Spleen (tissue), 11 donors: Measurements from ENCODE around the gene ADARB2. TPM values are rescaled to one million over a fixed set of nuclear protein-coding genes. Genes with fewer than 3 reads are reported as not detected.

Experiments used
- DNase-seq: peaks from one replicate; pipeline ENCODE4 v3.0.0-alpha.2; 2020
- H3K27ac ChIP-seq, 8 donors: fragments of 200-600 bp; sonication (generic) in 7 of 8; 1 replicate in 4 of 8; 2 replicates in 4 of 8; pipeline versions ENCODE4 v1.5.0 to v1.8.0; 2016 to 2021; ENCODE audit warnings: inconsistent platforms in 4 of 8, mild to moderate bottlenecking in 4 of 8, moderate library complexity in 1 of 8
- H3K27me3 ChIP-seq, 7 donors: fragments of 200-600 bp; sonication (generic) in 6 of 7; replicated peaks in 1 of 7; 1 replicate in 4 of 7; 2 replicates in 3 of 7; pipeline versions ENCODE4 v1.5.0 to v1.8.0; 2016 to 2021; ENCODE audit warnings: inconsistent platforms in 3 of 7, mild to moderate bottlenecking in 1 of 7
- H3K36me3 ChIP-seq, 6 donors: fragments of 200-600 bp; sonication (generic) in 5 of 6; 1 replicate in 4 of 6; 2 replicates in 2 of 6; pipeline versions ENCODE4 v1.5.0 to v1.8.0; 2016 to 2021; ENCODE audit warnings: inconsistent platforms in 2 of 6
- H3K4me1 ChIP-seq, 6 donors: fragments of 200-600 bp; sonication (generic) in 5 of 6; 1 replicate in 3 of 6; 2 replicates in 3 of 6; pipeline versions ENCODE4 v1.5.0 to v1.8.0; 2016 to 2021; ENCODE audit warnings: inconsistent platforms in 3 of 6
- H3K4me3 ChIP-seq, 8 donors: fragments of 200-600 bp; sonication (generic) in 7 of 8; 1 replicate in 4 of 8; 2 replicates in 4 of 8; pipeline versions ENCODE4 v1.5.0 to v1.8.0; 2016 to 2021; ENCODE audit warnings: inconsistent platforms in 4 of 8, mild to moderate bottlenecking in 4 of 8, moderate library complexity in 2 of 8
- H3K9me3 ChIP-seq, 8 donors: fragments of 200-600 bp; sonication (generic) in 7 of 8; 1 replicate in 4 of 8; 2 replicates in 4 of 8; pipeline versions ENCODE4 v1.5.0 to v1.8.0; 2016 to 2021; ENCODE audit warnings: inconsistent platforms in 4 of 8
- POLR2A ChIP-seq, 3 donors: fragments of 450-650 bp; IDR thresholded peaks; one replicate each; pipeline ENCODE4 v1.5.1; 2017; ENCODE audit warnings: antibody characterized with exemption in 3 of 3, mild to moderate bottlenecking in 1 of 3
- POLR2AphosphoS5 ChIP-seq, 3 donors: sonication (generic); formaldehyde crosslinking; IDR thresholded peaks; one replicate each; pipeline ENCODE4 v1.5.1; 2017; ENCODE audit warnings: antibody characterized with exemption in 3 of 3
- WGBS, 5 donors: extraction: QIAGEN DNeasy Blood & Tissue Kit in 3 of 5; methylation state at CpG; one replicate each; pipeline versions ENCODE4 v1.1.5 to v1.1.7; 2013 to 2018; 5-methylcytosine and 5-hydroxymethylcytosine counted together
- intact Hi-C: fragments of 100-400 bp; cut with DNase I; formaldehyde crosslinking; loops from one replicate; pipeline ENCODE4 v1.15.0; 2023; ENCODE audit warnings: low total_unique reads
- polyA plus RNA-seq, 3 donors: library from polyadenylated mRNA; stranded (reverse); fragments of 200-250 nt; gene quantifications; one replicate each; pipeline ENCODE4 v1.2.1, GENCODE V29; 2013
- total RNA-seq, 7 donors: library from RNA; depleted of rRNA in 3 of 7; stranded (reverse); fragments of >200 nt in 3 of 7; fragmentation: NEBNext Ultra II Directional in 4 of 7; extraction: Animal tissue kit (Norgen Biotek cat#: 25700) in 4 of 7; gene quantifications; one replicate each; pipeline versions ENCODE4 v1.1.0 to v1.2.1, GENCODE V29; 2016 to 2021
- TF ChIP-seq, protein P1 (sequence below), 11 experiments: fragments of 200-600 bp in 7 of 11; fragments of 450-650 bp in 4 of 11; sonication (generic) in 4 of 11; IDR thresholded peaks in 8 of 11; conservative IDR thresholded peaks in 3 of 11; 1 replicate in 7 of 11; 2 replicates in 4 of 11; pipeline versions ENCODE4 v1.4.0 to v1.8.0; 2016 to 2021; ENCODE audit warnings: antibody characterized with exemption in 11 of 11, inconsistent platforms in 4 of 11, mild to moderate bottlenecking in 1 of 11
- donor health status: healthy with polysubstance abuse.
- donor health status: DM: no; HTN: no; CAD: no; lungs with moderate emphysema.
- donor health status: DM: no; HTN: no; CAD: no.
- donor health status: Bipolar disorder and iron deficiency.
- donor health status: healthy.
- donor health status: DM: no; HTN: no; CAD: no.
- donor health status: DM: yes; HTN: yes; CAD: no.

ADARB2 gene
- total and polyA plus RNA-seq, 10 donors = 0.05 to 8.1 (median 0.96) TPM

DNA sequence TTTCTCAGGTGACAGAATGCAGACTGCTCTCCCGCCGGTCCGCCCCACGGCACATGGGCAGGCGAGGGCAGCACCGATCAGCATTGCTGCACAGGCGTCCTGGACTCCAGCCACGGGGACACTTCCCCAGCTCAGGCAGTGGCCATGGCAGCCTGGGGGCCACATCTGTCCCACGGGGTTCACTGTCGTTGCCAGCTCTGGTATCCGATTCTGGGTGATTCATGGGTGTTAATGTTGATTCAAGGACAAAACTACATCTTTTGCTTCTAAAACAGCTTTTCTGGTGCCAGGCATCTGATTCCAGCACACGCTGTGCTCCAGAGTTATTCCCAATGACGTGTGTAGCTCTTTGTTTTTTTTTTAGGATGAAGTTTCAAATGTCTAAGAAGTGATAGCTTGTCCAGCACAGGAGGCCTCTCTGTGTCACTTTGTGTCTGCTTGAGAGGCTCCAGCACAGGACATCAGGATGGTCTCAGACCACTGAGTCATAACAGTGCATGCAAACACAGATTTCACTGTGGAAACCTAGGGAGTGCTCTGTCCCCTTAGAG lies 463.1 kb downstream of the ADARB2 start:
- Histone ChIP-seq H3K27me3 (no peaks in the 10 kb centered on the region), H3K36me3 (no peaks in the 10 kb centered on the region), H3K9me3 (no peaks in the 10 kb centered on the region), H3K4me1 (no peaks in the 10 kb centered on the region), H3K27ac (no peak overlapping the region), H3K4me3 (no peak overlapping the region)
- no peak for TF ChIP-seq POLR2AphosphoS5 (IDR thresholded peaks at IDR 0.05)
- TF ChIP-seq, protein P1, sequence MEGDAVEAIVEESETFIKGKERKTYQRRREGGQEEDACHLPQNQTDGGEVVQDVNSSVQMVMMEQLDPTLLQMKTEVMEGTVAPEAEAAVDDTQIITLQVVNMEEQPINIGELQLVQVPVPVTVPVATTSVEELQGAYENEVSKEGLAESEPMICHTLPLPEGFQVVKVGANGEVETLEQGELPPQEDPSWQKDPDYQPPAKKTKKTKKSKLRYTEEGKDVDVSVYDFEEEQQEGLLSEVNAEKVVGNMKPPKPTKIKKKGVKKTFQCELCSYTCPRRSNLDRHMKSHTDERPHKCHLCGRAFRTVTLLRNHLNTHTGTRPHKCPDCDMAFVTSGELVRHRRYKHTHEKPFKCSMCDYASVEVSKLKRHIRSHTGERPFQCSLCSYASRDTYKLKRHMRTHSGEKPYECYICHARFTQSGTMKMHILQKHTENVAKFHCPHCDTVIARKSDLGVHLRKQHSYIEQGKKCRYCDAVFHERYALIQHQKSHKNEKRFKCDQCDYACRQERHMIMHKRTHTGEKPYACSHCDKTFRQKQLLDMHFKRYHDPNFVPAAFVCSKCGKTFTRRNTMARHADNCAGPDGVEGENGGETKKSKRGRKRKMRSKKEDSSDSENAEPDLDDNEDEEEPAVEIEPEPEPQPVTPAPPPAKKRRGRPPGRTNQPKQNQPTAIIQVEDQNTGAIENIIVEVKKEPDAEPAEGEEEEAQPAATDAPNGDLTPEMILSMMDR (IDR thresholded peaks at IDR 0.05 in 8 of 11, conservative IDR thresholded peaks at IDR 0.05 in 3 of 11) = no peak
- DNase-seq = no peak
- intact Hi-C loops = no loop called here
- WGBS, 5 donors = 76 to 96% (median 90%) methylated on average over 5 to 13 of the region's 13 CpGs

DNA sequence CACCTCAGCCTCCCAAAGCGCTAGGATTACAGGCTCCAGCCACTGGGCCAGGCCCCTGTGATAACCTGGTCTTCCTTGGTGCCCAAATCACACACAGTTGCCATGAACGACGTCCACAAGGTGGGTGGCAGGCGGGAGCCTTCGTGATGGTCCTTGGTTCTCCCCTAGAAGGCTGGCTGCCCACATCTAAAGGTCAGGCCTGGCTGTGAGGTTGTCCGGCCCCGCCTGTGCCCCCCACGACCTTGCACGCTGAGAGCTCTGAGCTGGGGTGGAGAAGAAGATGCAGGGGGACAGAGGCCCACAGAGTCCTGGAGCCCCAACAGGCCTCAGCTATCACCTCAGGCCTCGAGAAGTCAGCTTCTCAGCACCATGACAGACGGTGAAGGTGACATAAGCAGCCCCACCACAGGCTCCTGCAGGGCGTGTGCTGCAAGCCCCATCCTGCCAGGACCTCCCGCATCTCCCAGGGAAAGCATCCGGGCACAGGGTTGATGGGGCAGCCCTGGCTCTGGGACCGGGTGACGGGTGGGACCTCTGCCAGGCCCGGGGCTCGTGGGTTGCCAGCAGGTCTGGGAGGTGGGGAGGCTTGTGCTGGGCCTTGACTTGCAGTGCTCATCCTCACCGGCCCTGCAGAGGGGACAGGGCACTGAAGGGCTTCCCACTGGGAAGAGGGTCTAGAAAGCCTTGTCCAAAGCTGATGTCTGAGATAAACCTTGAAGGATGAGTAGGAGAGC lies 463.8 kb downstream of the ADARB2 start:
- Histone ChIP-seq H3K9me3 (no peaks in the 10 kb centered on the region), H3K4me3 (no peak overlapping the region), H3K27ac (no peak overlapping the region), H3K27me3 (no peaks in the 10 kb centered on the region), H3K36me3 (no peaks in the 10 kb centered on the region), H3K4me1 (no peaks in the 10 kb centered on the region)
- WGBS, 5 donors = 87 to 94% (median 90%) methylated on average over 12 to 19 of the region's 19 CpGs
- intact Hi-C loops = no loop called here
- DNase-seq = no peak
- TF ChIP-seq POLR2AphosphoS5 (IDR thresholded peaks at IDR 0.05) (no peak), POLR2A (IDR thresholded peaks at IDR 0.05) (no peak)
- TF ChIP-seq, protein P1 (IDR thresholded peaks at IDR 0.05 in 8 of 11, conservative IDR thresholded peaks at IDR 0.05 in 3 of 11) = no peak

DNA sequence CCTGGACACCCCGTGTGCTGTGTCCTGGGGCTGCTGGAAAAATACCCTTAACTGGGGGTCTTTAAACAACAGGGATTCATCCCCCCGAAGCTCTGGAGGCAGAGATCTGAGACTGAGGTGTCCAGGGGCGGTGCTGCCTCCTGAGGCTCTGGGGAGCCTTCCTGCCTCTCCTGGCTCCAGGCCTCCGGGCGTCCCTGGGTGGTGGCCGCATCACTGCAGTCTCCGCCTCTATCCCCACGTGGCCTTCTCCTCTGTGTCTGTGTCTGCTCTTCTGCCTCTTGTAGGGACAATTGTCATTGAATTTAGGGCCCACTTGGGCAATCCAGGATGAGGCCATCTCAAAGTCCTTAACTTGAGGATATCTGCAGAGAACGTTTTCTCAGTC lies 464.6 kb downstream of the ADARB2 start:
- H3K9me3 ChIP-seq = no peaks in the 10 kb centered on the region
- H3K27ac ChIP-seq = no peak overlapping the region
- H3K36me3 ChIP-seq = no peaks in the 10 kb centered on the region
- H3K27me3 ChIP-seq = no peaks in the 10 kb centered on the region
- 78 to 93% (median 85%) methylated on average over 8 to 9 of the region's 9 CpGs for WGBS, 5 donors
- no peak for DNase-seq
- H3K4me1 ChIP-seq = no peaks in the 10 kb centered on the region
- TF ChIP-seq POLR2AphosphoS5 (IDR thresholded peaks at IDR 0.05) (no peak), POLR2A (IDR thresholded peaks at IDR 0.05) (no peak)
- TF ChIP-seq, protein P1 (IDR thresholded peaks at IDR 0.05 in 8 of 11, conservative IDR thresholded peaks at IDR 0.05 in 3 of 11) = no peak
- intact Hi-C loops = no loop called here
- H3K4me3 ChIP-seq = no peak overlapping the region

DNA sequence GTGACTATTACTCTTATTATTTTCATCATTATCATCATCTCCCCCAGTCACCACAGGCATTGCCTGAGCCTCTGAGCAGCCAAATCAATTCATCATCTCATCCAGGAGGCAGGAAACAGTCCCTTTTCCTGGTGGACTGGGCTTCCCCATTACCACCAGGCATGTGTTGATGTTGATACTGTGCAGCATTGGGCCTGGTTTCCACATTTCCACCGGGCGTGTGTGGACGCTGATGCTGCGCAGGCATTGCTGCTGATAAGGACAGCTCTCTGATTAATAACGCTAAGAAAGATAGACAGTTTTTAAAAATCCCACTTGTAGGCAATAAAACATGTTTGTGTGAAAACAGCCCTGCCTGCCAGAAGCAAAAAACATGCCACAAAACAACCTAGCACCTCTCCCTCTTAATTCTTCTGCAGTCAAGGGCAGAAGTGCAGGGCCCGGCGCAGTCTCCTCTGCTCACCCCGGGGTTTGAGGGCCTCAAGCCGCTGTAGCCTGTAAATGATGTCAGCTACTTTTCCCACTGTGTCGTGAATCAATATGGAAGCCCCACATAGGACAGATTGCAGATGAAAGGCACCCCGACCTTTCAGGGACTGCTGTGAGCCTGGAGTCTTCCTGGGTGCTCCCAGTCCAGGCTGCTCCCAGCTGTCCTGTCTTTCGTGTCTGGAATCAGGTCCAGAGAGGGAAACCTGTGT lies 465.1 kb downstream of the ADARB2 start:
- no peak for DNase-seq
- H3K4me1 ChIP-seq = no peaks in the 10 kb centered on the region
- H3K36me3 ChIP-seq = no peaks in the 10 kb centered on the region
- H3K27me3 ChIP-seq = no peaks in the 10 kb centered on the region
- intact Hi-C loops = no loop called here
- H3K27ac ChIP-seq = no peak overlapping the region
- no peak overlapping the region for H3K4me3 ChIP-seq
- TF ChIP-seq POLR2AphosphoS5 (IDR thresholded peaks at IDR 0.05) (no peak), POLR2A (IDR thresholded peaks at IDR 0.05) (no peak)
- TF ChIP-seq, protein P1 (IDR thresholded peaks at IDR 0.05 in 8 of 11, conservative IDR thresholded peaks at IDR 0.05 in 3 of 11) = no peak
- no peaks in the 10 kb centered on the region for H3K9me3 ChIP-seq
- WGBS, 5 donors = 60 to 73% (median 63%) methylated on average over 12 of the region's 12 CpGs
